GM12878 (cell line): ENCODE measurements around the gene COL21A1. TPM values are rescaled to one million over a fixed set of nuclear protein-coding genes. Genes with fewer than 3 reads are reported as not detected.

Source experiments
- ATAC-seq: fragments of 200-7000 bp; cut with Tn5 transposase; 3 replicates; pipeline ENCODE4 v1.9.1; 2020; ENCODE audit warnings: mild to moderate bottlenecking, moderate library complexity
- BruUV-seq: library from RNA; stranded (reverse); fragments of 400-500 nt; replicated peaks from 2 replicates; lab custom pipeline; 2021; lab: Mats Ljungman, UMichigan
- CTCF ChIA-PET: fragments of 300-600 bp; sonication (Branson Sonifier 250); formaldehyde crosslinking; extraction: SDS; loops from one replicate; lab custom pipeline; 2021; ENCODE audit warnings: inconsistent platforms; lab: Yijun Ruan, JAX
- POLR2A ChIA-PET: fragments of 350-600 bp; formaldehyde crosslinking; extraction: SDS; loops from one replicate; lab custom pipeline; 2021; ENCODE audit warnings: inconsistent platforms; lab: Charles Lee
- RAD21 ChIA-PET: fragments of 300-600 bp; sonication (Branson Sonifier 250); formaldehyde crosslinking; loops from one replicate; lab custom pipeline; 2023; ENCODE audit warnings: antibody characterized with exemption; ENCODE audit not compliant: unreplicated experiment; lab: Charles Lee
- SMC1A ChIA-PET: fragments of 300-600 bp; sonication (Branson Sonifier 250); formaldehyde crosslinking; loops from one replicate; lab custom pipeline; 2023; ENCODE audit not compliant: unreplicated experiment, uncharacterized antibody; lab: Charles Lee
- DNase-seq: peaks from one replicate; pipeline ENCODE4 v3.0.0-alpha.2; 2011; ENCODE audit warnings: low read depth, low spot score
- FAIRE-seq: peaks from 3 replicates; lab custom pipeline; 2011; peaks lifted over from hg19 to GRCh38; lab: Jason Lieb, UNC
- H2AFZ ChIP-seq: 2 replicates; pipeline ENCODE4 v1.6.0; 2011; ENCODE audit warnings: low read depth, low read length, control low read depth; ENCODE audit not compliant: control insufficient read depth
- H3K27ac ChIP-seq: 2 replicates; pipeline ENCODE4 v1.5.1; 2011; ENCODE audit warnings: control low read depth; ENCODE audit not compliant: control insufficient read depth, insufficient read depth
- H3K27me3 ChIP-seq, 2 experiments: replicated peaks in 1 of 2; 2 replicates each; pipeline versions ENCODE4 v1.6.0 to v1.6.1; 2011; ENCODE audit warnings: low read length in 1 of 2; ENCODE audit not compliant: control insufficient read depth in 2 of 2, insufficient read depth in 2 of 2
- H3K36me3 ChIP-seq, 2 experiments: 2 replicates each; pipeline ENCODE4 v1.5.1; 2011; ENCODE audit warnings: low read length in 1 of 2; ENCODE audit not compliant: control insufficient read depth in 2 of 2, insufficient read depth in 2 of 2
- H3K4me1 ChIP-seq: 2 replicates; pipeline ENCODE4 v1.6.1; 2011; ENCODE audit warnings: mild to moderate bottlenecking, low read length, moderate library complexity, mixed read lengths; ENCODE audit not compliant: control insufficient read depth, insufficient read depth
- H3K4me2 ChIP-seq: 2 replicates; pipeline ENCODE4 v1.6.0; 2011; ENCODE audit warnings: control low read depth; ENCODE audit not compliant: control insufficient read depth, insufficient read depth
- H3K4me3 ChIP-seq: fragments of 200-600 bp; sonication (generic); 2 replicates; pipeline ENCODE4 v1.5.1; 2016
- H3K79me2 ChIP-seq: 2 replicates; pipeline ENCODE4 v1.6.0; 2011; ENCODE audit warnings: low read length; ENCODE audit not compliant: control insufficient read depth, insufficient read depth
- H3K9ac ChIP-seq: 2 replicates; pipeline ENCODE4 v1.8.0; 2011; ENCODE audit warnings: low read length, control low read depth, mixed read lengths; ENCODE audit not compliant: control insufficient read depth, insufficient read depth
- H3K9me3 ChIP-seq: replicated peaks from 3 replicates; pipeline ENCODE4 v1.5.1; 2011; ENCODE audit warnings: mild to moderate bottlenecking, low read length; ENCODE audit not compliant: control insufficient read depth, insufficient read depth
- H4K20me1 ChIP-seq: 2 replicates; pipeline ENCODE4 v1.6.0; 2011; ENCODE audit not compliant: control insufficient read depth, insufficient read depth
- ATF2 ChIP-seq: IDR thresholded peaks from 2 replicates; pipeline ENCODE4 v1.6.1; 2012; ENCODE audit warnings: low read length, inconsistent platforms
- CHD2 ChIP-seq: IDR thresholded peaks from 2 replicates; pipeline ENCODE4 v1.6.1; 2011; ENCODE audit warnings: low read depth, low read length, improper control_type of control experiment, borderline replicate concordance
- DPF2 ChIP-seq: fragments of 450-650 bp; IDR thresholded peaks from 2 replicates; pipeline ENCODE4 v1.6.1; 2017; ENCODE audit warnings: mild to moderate bottlenecking
- EED ChIP-seq: sonication (generic); IDR thresholded peaks from 2 replicates; pipeline ENCODE4 v1.6.1; 2016; ENCODE audit warnings: antibody characterized with exemption, low read depth
- IKZF2 ChIP-seq, 2 experiments: fragments of 450-650 bp; IDR thresholded peaks; 2 replicates each; pipeline ENCODE4 v1.6.1; 2017; ENCODE audit warnings: mild to moderate bottlenecking in 2 of 2, moderate library complexity in 2 of 2
- MTA2 ChIP-seq: fragments of 450-650 bp; IDR thresholded peaks from 2 replicates; pipeline ENCODE4 v1.6.1; 2016; ENCODE audit warnings: low read depth, mild to moderate bottlenecking, moderate library complexity
- NBN ChIP-seq: fragments of 450-650 bp; IDR thresholded peaks from 2 replicates; pipeline ENCODE4 v1.6.1; 2016
- NR2F1 ChIP-seq: fragments of 450-650 bp; conservative IDR thresholded peaks from 2 replicates; pipeline ENCODE4 v1.6.1; 2017; ENCODE audit warnings: mild to moderate bottlenecking
- SUPT20H ChIP-seq: IDR thresholded peaks from 2 replicates; pipeline ENCODE4 v1.6.1; 2011; ENCODE audit warnings: low read depth, mild to moderate bottlenecking, low read length, moderate library complexity, borderline replicate concordance; ENCODE audit not compliant: control insufficient read depth
- ZNF592 ChIP-seq: fragments of 450-650 bp; IDR thresholded peaks from 2 replicates; pipeline ENCODE4 v1.6.1; 2017; ENCODE audit warnings: mild to moderate bottlenecking, moderate library complexity
- ZNF622 ChIP-seq: fragments of 450-650 bp; IDR thresholded peaks from 2 replicates; pipeline ENCODE4 v1.6.1; 2017; ENCODE audit warnings: mild to moderate bottlenecking, inconsistent platforms
- in situ Hi-C: fragments of 300-500 bp; cut with MboI; formaldehyde crosslinking; loops from 9 replicates; pipeline ENCODE4 v1.14.3; 2018; ENCODE audit warnings: mixed read lengths
- intact Hi-C: fragments of 100-400 bp; cut with micrococcal nuclease; formaldehyde crosslinking; loops from one replicate; pipeline ENCODE4 v1.14.2; 2022; ENCODE audit not compliant: unreplicated experiment
- polyA plus RNA-seq, 11 experiments: library from polyadenylated mRNA; depleted of rRNA in 4 of 11; unstranded in 6 of 11; stranded (reverse) in 5 of 11; fragments of >200 nt; fragmentation: Nextera tagmentation in 4 of 11; fragmentation: Illumina TruSeq in 1 of 11; extraction: Ambion mirVana in 4 of 11; extraction: Trizol in 1 of 11; gene quantifications; 1 replicate in 1 of 11; 2 replicates in 10 of 11; pipeline versions ENCODE4 v1.2.1 to v1.2.3, GENCODE V29; 2011 to 2016; ENCODE audit warnings: inconsistent platforms in 2 of 11, missing spikeins in 2 of 11, low read depth in 1 of 11
- total RNA-seq, 4 experiments: library from RNA; depleted of rRNA in 3 of 4; stranded (reverse); fragments of >200 nt in 3 of 4; fragmentation: Illumina TruSeq in 1 of 4; extraction: Trizol in 1 of 4; gene quantifications; 2 replicates each; pipeline versions ENCODE4 v1.2.1 to v1.2.3, GENCODE V29; 2013 to 2021

Gene COL21A1
- total and polyA plus RNA-seq, 10 of the 15 experiments (the other 5 are each of a cell fraction or from before 2014, with no cell fraction given) = 0.10 TPM; not detected in 9

GRCh38 chr6:56115715-56116114 lies 131.7 kb downstream of the COL21A1 start:
- FAIRE-seq (no peak), DNase-seq (no peak), ATAC-seq (no peak)
- RAD21 ChIA-PET = no interaction called here
- POLR2A ChIA-PET = no interaction called here
- SMC1A ChIA-PET = no interaction called here
- Histone ChIP-seq H3K27ac (no peak overlapping the region), H3K79me2 (no peaks in the 10 kb centered on the region), H3K27me3 (no peaks in the 10 kb centered on the region), H3K4me3 (no peak overlapping the region), H3K9me3 (no peaks in the 10 kb centered on the region), H4K20me1 (no peaks in the 10 kb centered on the region), H3K36me3 (no peaks in the 10 kb centered on the region), H3K4me2 (no peak overlapping the region), H3K4me1 (no peaks in the 10 kb centered on the region), H2AFZ (no peak overlapping the region), H3K9ac (no peak overlapping the region)
- intact Hi-C loops (no loop called here), in situ Hi-C loops (no loop called here)
- no TSS peak for BruUV-seq
- CTCF ChIA-PET = no interaction called here
- TF ChIP-seq NR2F1 (no peak), EED (no peak), ATF2 (no peak), NBN (no peak), MTA2 (no peak), IKZF2 (IDR thresholded peaks at IDR 0.05) (no peak), DPF2 (no peak), SUPT20H (no peak), ZNF592 (no peak), CHD2 (no peak), ZNF622 (no peak)
